ENCODE data around the gene CARD11.

Gene CARD11

DNA sequence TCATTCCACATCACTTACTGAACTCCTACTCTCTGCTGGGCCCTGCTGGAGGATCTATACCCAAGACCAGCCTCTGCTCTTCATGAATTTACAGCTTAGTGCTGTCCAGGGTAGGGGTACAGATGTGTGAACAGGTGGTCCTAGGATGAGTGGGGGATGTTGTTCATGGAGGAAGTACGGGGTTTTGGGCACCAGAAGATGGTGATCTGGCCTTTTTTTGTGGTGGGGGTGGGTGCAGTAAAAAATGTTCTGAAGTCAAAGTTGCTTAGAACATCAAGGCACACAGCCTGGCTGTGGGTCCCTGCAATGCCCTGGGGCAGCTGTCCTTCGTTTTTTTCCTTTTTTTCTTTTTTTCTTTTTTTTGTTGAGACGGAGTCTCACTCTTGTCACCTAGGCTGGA lies 165.4 kb downstream of the CARD11 start:
- H3K27ac ChIP-seq = no peak overlapping the region
- ChIA-PET CTCF (no interaction called here), POLR2A (ENCODE audit: low non-redundant PET) (no interaction called here)
- no peak for DNase-seq (ENCODE audit: low spot score)
- TF ChIP-seq, protein P1, sequence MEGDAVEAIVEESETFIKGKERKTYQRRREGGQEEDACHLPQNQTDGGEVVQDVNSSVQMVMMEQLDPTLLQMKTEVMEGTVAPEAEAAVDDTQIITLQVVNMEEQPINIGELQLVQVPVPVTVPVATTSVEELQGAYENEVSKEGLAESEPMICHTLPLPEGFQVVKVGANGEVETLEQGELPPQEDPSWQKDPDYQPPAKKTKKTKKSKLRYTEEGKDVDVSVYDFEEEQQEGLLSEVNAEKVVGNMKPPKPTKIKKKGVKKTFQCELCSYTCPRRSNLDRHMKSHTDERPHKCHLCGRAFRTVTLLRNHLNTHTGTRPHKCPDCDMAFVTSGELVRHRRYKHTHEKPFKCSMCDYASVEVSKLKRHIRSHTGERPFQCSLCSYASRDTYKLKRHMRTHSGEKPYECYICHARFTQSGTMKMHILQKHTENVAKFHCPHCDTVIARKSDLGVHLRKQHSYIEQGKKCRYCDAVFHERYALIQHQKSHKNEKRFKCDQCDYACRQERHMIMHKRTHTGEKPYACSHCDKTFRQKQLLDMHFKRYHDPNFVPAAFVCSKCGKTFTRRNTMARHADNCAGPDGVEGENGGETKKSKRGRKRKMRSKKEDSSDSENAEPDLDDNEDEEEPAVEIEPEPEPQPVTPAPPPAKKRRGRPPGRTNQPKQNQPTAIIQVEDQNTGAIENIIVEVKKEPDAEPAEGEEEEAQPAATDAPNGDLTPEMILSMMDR (conservative IDR thresholded peaks at IDR 0.05; ENCODE audit: low read depth) = no peak

DNA sequence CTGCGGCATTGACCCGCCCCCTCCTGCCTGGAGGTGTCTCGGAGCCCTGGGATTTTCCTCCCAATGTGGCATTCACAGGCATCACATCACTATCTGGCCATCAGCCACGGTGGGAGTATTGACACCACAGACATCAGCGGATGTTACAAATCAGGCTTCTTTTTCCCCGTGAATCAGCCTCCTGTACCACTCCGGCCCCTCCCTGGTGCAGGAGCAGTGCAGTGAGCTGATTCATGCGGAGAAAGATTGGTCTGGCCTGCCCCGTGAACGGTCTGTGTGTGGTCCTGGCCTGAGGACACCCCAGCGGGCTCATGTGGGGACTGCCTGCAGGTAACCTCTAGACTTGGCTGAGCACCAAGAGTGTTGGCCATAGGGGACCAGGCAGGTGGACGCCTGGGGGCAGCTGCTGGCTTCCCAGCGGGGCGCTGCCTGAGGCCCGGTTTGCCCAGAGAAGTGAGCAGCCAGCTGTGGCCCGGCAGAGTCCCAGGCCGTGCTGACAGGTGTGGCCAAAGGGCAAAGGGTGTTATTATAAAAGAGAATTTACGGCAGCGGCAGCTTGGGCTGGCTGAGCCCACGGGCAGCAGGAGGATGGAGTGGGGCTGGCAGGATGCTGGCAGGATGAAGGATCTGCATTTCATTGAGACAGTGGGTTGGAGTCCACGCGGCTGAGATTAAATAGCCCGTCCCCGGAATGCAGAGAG lies 167.5 kb downstream of the CARD11 start:
- CTCF ChIA-PET = interaction anchor here (0.6 kb wide), 3 partner anchors 110 to 425 kb away, joined by 3 to 7 read pairs (median 3); no protein-coding TSS in a partner anchor
- peak overlapping the region; percentile 84 for H3K27ac ChIP-seq
- TF ChIP-seq, protein P1 (conservative IDR thresholded peaks at IDR 0.05; ENCODE audit: low read depth) = no peak
- peak; percentile 88 for DNase-seq (ENCODE audit: low spot score)
- POLR2A ChIA-PET (ENCODE audit: low non-redundant PET) = no interaction called here

DNA sequence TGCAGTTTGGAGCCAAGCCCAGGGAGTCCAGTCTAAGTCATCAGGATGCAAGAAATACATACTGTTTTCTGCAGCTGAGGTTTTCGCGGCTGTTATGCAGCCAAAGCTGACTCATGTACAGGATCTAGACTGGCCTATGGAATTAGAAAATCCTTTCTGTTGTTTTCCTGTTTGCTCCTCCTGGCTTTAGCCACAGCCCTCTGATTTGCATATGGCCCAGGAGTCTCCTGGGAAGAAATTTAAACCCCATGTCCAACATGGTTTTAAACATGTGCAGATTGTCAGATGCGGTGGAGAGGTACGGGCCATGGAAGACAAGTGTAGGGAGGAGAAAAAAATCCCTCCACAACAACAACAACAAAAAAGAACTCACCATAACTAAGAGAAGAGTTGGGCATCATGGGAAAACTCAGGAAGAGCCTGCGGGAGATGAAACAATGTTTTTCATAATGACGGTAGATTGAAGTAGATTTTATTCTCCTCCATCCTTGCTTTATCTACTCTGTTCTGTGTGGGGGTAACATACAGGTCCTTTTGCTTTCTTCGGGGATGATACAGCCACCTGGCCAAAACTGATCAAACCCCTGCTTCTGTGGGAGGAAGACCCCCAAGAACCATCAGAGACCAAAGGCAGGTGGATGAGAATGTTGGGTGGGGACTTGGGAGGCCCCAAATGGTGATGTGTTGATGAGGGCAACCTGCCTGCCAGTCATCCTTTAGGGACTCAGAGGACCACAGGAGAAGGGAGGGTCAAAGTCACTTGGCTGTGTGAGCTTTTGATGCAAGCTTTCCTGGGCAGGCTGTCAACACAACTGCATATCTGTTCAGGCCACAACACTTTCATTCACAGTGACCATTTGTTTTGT lies 169.7 kb downstream of the CARD11 start:
- TF ChIP-seq, protein P1 (conservative IDR thresholded peaks at IDR 0.05; ENCODE audit: low read depth) = no peak
- DNase-seq (ENCODE audit: low spot score) = peak; percentile 96
- POLR2A ChIA-PET (ENCODE audit: low non-redundant PET) = no interaction called here
- H3K27ac ChIP-seq = peak overlapping the region; percentile 84
- CTCF ChIA-PET = no interaction called here

DNA sequence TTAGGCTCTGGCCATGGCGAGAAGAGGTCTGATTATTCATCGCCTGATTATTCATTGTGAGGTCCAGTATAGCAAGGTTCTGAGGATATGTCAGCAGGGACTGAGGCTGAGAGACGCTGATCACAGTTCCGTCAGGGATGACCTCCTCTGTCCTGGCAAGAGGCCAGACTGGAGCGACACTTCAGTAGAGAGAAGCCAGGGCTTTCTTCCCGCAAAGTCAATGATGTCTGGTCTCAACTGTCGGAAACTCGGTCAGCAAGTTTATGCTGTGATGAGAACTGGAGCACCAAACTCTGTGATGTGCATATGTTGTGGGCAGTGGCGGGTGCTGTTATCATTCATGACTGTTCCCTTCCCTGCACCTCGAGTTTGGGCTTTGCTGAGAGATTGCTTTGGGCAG lies 170.5 kb downstream of the CARD11 start:
- TF ChIP-seq, protein P1 (conservative IDR thresholded peaks at IDR 0.05; ENCODE audit: low read depth) = no peak
- CTCF ChIA-PET = no interaction called here
- H3K27ac ChIP-seq = peak overlapping the region; percentile 84
- DNase-seq (ENCODE audit: low spot score) = no peak
- POLR2A ChIA-PET (ENCODE audit: low non-redundant PET) = no interaction called here

DNA sequence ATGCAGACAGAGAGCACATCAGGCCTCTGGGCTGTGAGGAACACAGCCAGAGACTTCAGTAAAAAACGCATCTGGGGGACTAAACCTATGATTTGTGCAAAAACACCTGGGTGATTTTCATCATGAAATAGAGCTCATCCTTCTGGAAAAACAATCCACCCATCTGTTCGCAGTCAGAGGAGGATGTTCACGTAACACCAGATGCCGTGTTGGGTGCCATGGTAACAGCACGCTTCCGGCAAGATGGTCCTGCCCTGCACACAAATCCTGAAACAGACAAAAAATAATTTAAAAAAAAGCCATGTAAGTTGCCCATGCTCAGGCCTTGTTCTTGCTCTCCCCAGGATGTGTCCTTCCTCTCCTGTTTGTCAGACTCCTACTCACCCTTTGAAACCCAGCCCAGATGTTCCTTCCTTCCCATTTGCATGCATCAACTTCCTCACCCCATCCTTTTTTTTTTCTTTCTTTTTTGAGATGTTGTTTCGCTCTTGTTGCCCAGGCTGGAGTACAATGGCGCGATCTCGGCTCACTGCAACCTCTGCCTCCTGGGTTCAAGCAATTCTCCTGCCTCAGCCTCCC lies 171.3 kb downstream of the CARD11 start:
- H3K27ac ChIP-seq = peak overlapping the region; percentile 84
- TF ChIP-seq, protein P1 (conservative IDR thresholded peaks at IDR 0.05; ENCODE audit: low read depth) = no peak
- ChIA-PET CTCF (no interaction called here), POLR2A (ENCODE audit: low non-redundant PET) (no interaction called here)
- DNase-seq (ENCODE audit: low spot score) = no peak

DNA sequence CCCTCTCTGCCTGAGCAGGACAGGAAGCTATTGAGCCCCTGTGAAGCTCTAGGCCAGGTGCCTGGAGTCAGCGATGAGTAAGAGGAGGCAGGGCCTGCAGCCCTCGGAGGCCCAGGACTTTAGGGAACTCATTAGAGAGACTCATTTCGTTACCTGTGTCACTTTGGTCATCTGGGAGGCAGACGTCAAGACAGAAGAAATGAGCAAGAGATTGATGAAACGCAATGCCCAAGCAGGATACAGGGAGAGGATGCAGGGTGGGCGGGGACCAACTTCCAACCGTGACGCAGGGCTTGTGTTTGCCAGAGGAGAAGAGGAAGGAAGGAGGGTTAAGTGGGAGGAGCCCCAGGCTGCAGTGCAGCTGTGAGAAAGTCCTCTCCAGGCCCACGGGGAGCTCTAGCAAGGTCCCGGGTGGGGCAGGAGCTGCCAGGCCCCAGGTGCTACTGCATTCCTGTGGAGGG lies 173.2 kb downstream of the CARD11 start:
- CTCF ChIA-PET = no interaction called here
- peak overlapping the region; percentile 25 for H3K27ac ChIP-seq
- POLR2A ChIA-PET (ENCODE audit: low non-redundant PET) = no interaction called here
- DNase-seq (ENCODE audit: low spot score) = peak; percentile 46
- TF ChIP-seq, protein P1 (conservative IDR thresholded peaks at IDR 0.05; ENCODE audit: low read depth) = no peak

Data from RWPE1 (cell line).